Heart left ventricle (tissue), 16 donors: ENCODE results near the gene MCOLN2. TPM values are rescaled to one million over a fixed set of nuclear protein-coding genes. Genes with fewer than 3 reads are reported as not detected.

Source experiments
- ATAC-seq, 4 donors: fragments of 200-7000 bp; cut with Tn5 transposase; one replicate each; pipeline ENCODE4 v1.9.1; 2020 to 2022; ENCODE audit warnings: moderate library complexity in 4 of 4, mild to moderate bottlenecking in 3 of 4, moderate number of reproducible peaks in 1 of 4
- DNase-seq, 5 donors: peaks; one replicate each; pipeline ENCODE4 v3.0.0-alpha.2; 2020
- H3K27ac ChIP-seq, 12 donors: fragments of 200-600 bp; sonication (generic) in 4 of 12; one replicate each; pipeline versions ENCODE4 v1.5.0 to v1.8.0; 2016 to 2022; ENCODE audit warnings: mild to moderate bottlenecking in 2 of 12
- H3K27me3 ChIP-seq, 9 donors: fragments of 200-600 bp; sonication (generic) in 2 of 9; one replicate each; pipeline versions ENCODE4 v1.5.1 to v1.8.0; 2016 to 2022; ENCODE audit warnings: mild to moderate bottlenecking in 3 of 9
- H3K36me3 ChIP-seq, 9 donors: fragments of 200-600 bp; sonication (generic) in 2 of 9; one replicate each; pipeline versions ENCODE4 v1.5.0 to v1.8.0; 2018 to 2022; ENCODE audit warnings: mild to moderate bottlenecking in 2 of 9
- H3K4me1 ChIP-seq, 12 donors: fragments of 200-600 bp; sonication (generic) in 4 of 12; one replicate each; pipeline versions ENCODE4 v1.5.0 to v1.8.0; 2016 to 2022; ENCODE audit warnings: mild to moderate bottlenecking in 3 of 12
- H3K4me3 ChIP-seq, 12 donors: fragments of 200-600 bp; sonication (generic) in 4 of 12; one replicate each; pipeline versions ENCODE4 v1.5.0 to v1.8.0; 2017 to 2022; ENCODE audit warnings: mild to moderate bottlenecking in 9 of 12, moderate library complexity in 4 of 12
- H3K9me3 ChIP-seq, 12 donors: fragments of 200-600 bp; sonication (generic) in 4 of 12; one replicate each; pipeline versions ENCODE4 v1.5.0 to v1.8.0; 2016 to 2022; ENCODE audit warnings: mild to moderate bottlenecking in 1 of 12
- POLR2A ChIP-seq, 2 donors: fragments of 450-650 bp; IDR thresholded peaks; one replicate each; pipeline ENCODE4 v1.6.1; 2017; ENCODE audit warnings: antibody characterized with exemption in 2 of 2, mild to moderate bottlenecking in 2 of 2, moderate library complexity in 2 of 2
- WGBS, 4 donors: extraction: QIAGEN DNeasy Blood & Tissue Kit in 2 of 4; methylation state at CpG; one replicate each; pipeline versions ENCODE4 v1.1.5 to v1.1.7; 2013 to 2018; 5-methylcytosine and 5-hydroxymethylcytosine counted together
- intact Hi-C, 10 donors: fragments of 100-400 bp; cut with DNase I; formaldehyde crosslinking; loops; one replicate each; pipeline versions ENCODE4 v1.11.1 to v1.14.2; 2022
- polyA plus RNA-seq, 2 donors: library from polyadenylated mRNA; stranded (reverse); fragments of 200-250 nt; gene quantifications; one replicate each; pipeline ENCODE4 v1.2.3, GENCODE V29; 2013
- total RNA-seq, 9 donors: library from RNA; depleted of rRNA in 2 of 9; stranded (reverse); fragments of >200 nt in 2 of 9; fragmentation: NEBNext Ultra II Directional in 3 of 9; extraction: Animal tissue kit (Norgen Biotek cat#: 25700) in 3 of 9; gene quantifications; one replicate each; pipeline versions ENCODE4 v1.1.0 to v1.2.4, GENCODE V29; 2016 to 2023
- TF ChIP-seq, protein P1 (sequence below), 12 donors: fragments of 200-600 bp; sonication (generic) in 4 of 12; IDR thresholded peaks; one replicate each; pipeline versions ENCODE4 v1.5.0 to v1.8.0; 2018 to 2022; ENCODE audit warnings: antibody characterized with exemption in 12 of 12, mild to moderate bottlenecking in 5 of 12
- donor health status: ischemic (EF 13 %, LVEDD 7.1; RV severe dilation, severe dysfunction).
- donor health status: healthy with polysubstance abuse.
- donor health status: DM: no; HTN: yes; CAD: no.
- donor health status: DM: no; HTN: no; CAD: no.
- donor health status: ischemic (EF 25% LVEDD 6.9; RV normal size, moderate dysfunction).
- donor health status: ischemic (EF 25% LVEDD 5.7; RV mildly dilated, moderate dysfunction).
- donor health status: healthy.
- donor health status: DM: yes; HTN: yes; CAD: no.
- donor health status: ischemic (EF 35%, LVEDD 5.7; RV mildly dilated, moderate dysfunction).
- donor health status: nonischemic (EF 11% LVEDD 7.7; RV severe dilation, severe dysfunction).
- donor health status: DM: yes; HTN: yes; CAD: no.
- donor health status: PGD.
- donor health status: ischemic (EF 29% LVEDD 5.4; RV normal size, mild dysfunction).
- donor health status: nonischemic (EF 23%, LVEDD 6.1; RV moderate dilation, normal function).

The MCOLN2 gene
- total and polyA plus RNA-seq, 11 donors = 0.12 to 2.9 (median 1.1) TPM; not detected in 8

DNA sequence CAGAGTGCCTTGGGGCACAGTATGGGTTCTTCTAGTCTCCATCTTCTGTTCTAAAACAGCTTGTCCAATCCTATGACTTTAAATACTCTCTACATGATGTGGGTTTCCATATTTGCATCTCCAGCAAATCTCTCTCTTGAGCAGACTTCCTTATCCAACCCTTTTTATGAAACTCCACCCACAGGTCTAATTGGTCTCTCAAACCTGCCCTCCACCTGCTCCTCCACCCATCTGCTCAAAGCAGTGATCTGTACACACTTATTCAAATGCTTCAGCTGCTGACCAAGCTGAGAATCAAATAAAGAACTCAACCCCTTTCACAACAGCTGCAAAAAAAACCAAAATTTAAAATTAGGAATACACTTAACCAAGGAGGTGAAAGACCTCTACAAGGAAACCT lies 11.5 kb downstream of the MCOLN2 start:
- Histone ChIP-seq H3K4me1 (no peaks in the 10 kb centered on the region), H3K27ac (no peak overlapping the region), H3K36me3 (no peaks in the 10 kb centered on the region), H3K4me3 (no peak overlapping the region), H3K27me3 (no peaks in the 10 kb centered on the region), H3K9me3 (peaks cover 0 to 6% (median 0%) of the 10 kb centered on the region in 12 donors)
- intact Hi-C loops = no loop called here
- DNase-seq = no peak
- ATAC-seq = no peak
- no peak for TF ChIP-seq POLR2A (IDR thresholded peaks at IDR 0.05)
- TF ChIP-seq, protein P1, sequence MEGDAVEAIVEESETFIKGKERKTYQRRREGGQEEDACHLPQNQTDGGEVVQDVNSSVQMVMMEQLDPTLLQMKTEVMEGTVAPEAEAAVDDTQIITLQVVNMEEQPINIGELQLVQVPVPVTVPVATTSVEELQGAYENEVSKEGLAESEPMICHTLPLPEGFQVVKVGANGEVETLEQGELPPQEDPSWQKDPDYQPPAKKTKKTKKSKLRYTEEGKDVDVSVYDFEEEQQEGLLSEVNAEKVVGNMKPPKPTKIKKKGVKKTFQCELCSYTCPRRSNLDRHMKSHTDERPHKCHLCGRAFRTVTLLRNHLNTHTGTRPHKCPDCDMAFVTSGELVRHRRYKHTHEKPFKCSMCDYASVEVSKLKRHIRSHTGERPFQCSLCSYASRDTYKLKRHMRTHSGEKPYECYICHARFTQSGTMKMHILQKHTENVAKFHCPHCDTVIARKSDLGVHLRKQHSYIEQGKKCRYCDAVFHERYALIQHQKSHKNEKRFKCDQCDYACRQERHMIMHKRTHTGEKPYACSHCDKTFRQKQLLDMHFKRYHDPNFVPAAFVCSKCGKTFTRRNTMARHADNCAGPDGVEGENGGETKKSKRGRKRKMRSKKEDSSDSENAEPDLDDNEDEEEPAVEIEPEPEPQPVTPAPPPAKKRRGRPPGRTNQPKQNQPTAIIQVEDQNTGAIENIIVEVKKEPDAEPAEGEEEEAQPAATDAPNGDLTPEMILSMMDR (IDR thresholded peaks at IDR 0.05) = no peak

DNA sequence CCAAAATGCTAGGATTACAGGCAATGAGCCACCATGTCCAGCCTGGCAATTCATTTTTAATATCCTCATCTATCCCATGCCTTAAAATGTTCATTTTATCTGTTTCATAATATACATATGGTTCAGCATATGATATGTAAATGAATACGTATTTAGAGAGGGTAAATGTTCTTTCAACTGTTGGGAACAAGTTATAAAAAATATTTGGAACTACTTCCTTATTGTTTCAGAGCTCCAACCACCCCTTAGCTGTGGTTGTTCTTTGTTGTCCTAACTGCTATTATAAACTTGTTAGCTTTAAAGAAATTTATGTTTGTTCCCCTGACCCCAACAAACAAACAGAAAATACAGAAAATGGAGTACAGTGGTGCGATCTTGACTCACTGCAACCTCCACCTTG lies 14.5 kb downstream of the MCOLN2 start:
- 80 to 89% (median 84%) methylated on average over 2 of the region's 2 CpGs for WGBS, 4 donors
- ATAC-seq (no peak), DNase-seq (no peak)
- H3K9me3 ChIP-seq = peaks cover 0 to 6% (median 0%) of the 10 kb centered on the region in 12 donors
- intact Hi-C loops = no loop called here
- no peak overlapping the region for H3K27ac ChIP-seq
- no peak overlapping the region for H3K4me3 ChIP-seq
- no peaks in the 10 kb centered on the region for H3K36me3 ChIP-seq
- TF ChIP-seq POLR2A (IDR thresholded peaks at IDR 0.05) = no peak
- TF ChIP-seq, protein P1 (IDR thresholded peaks at IDR 0.05) = no peak
- H3K27me3 ChIP-seq = no peaks in the 10 kb centered on the region
- no peaks in the 10 kb centered on the region for H3K4me1 ChIP-seq

DNA sequence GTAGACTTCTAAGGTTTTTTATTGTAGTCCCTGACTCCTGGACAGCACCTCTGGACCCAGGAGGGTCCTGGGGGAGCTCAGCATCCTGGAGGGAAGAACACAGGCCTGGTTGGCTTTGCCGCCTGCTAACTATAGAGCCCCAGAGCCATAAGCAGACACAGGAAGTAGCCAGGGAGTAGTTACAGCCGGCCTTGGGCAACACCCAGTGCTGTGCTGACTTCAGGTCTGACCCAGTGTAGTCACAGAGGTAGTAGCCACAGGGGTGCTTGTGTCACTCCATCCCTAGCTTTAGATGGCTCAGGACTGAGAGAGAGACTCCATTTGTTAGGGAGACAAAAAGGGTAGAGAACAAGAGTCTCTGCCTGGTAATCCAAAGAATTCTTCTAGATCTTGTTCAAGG lies 21.9 kb downstream of the MCOLN2 start:
- no peaks in the 10 kb centered on the region for H3K4me1 ChIP-seq
- intact Hi-C loops = no loop called here
- no peak for ATAC-seq
- no peak for TF ChIP-seq POLR2A (IDR thresholded peaks at IDR 0.05)
- TF ChIP-seq, protein P1 (IDR thresholded peaks at IDR 0.05) = no peak
- H3K27me3 ChIP-seq = no peaks in the 10 kb centered on the region
- no peak overlapping the region for H3K27ac ChIP-seq
- no peak overlapping the region for H3K4me3 ChIP-seq
- peaks cover 0 to 3% (median 0%) of the 10 kb centered on the region in 12 donors for H3K9me3 ChIP-seq
- no peak for DNase-seq
- no peaks in the 10 kb centered on the region for H3K36me3 ChIP-seq
- WGBS, 4 donors = 17 to 49% (median 42%) methylated on average over 2 of the region's 2 CpGs

DNA sequence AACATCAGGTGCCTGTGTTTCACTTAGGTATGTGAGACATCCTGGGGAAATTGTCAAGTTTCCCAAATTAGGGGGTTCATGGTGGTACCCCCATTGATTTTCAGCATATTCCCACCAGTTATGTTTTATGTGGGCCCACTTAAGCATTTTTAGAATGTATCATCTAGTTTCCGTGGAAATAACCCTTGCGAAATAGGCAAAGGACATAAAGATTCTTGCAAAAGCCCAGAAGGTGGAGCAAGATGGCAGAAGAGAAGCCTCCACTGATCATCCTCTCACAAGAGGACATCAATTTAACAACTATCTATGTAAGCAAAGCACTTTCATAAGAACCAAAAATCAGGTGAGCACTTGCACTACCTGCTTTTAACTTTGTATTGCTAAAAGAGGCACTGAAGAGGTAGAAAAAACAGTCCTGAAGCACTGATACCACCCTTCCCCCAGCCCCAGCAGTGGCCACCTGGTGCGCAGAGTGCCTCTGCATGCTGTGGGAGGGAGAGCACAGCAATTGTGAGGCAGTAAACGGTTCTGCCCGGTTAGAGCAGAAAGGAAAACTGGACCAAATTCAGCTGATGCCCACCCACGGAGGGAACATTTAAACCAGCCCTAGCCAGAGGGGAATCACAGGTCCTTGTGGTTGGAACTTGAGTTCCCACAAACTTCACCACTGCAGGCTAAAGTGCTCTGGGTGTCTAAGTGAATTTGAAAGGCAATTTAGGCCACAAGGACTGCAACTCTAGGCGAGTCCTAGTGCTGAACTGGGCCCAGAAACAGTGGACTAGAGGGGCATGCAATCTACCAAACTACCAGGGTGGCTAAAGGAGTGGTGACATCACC lies 23.2 kb downstream of the MCOLN2 start:
- Histone ChIP-seq H3K27me3 (no peaks in the 10 kb centered on the region), H3K4me1 (no peaks in the 10 kb centered on the region), H3K4me3 (no peak overlapping the region), H3K27ac (no peak overlapping the region), H3K36me3 (no peaks in the 10 kb centered on the region), H3K9me3 (no peaks in the 10 kb centered on the region)
- intact Hi-C loops = no loop called here
- 73 to 81% (median 78%) methylated on average over 6 to 7 of the region's 7 CpGs for WGBS, 4 donors
- DNase-seq (no peak), ATAC-seq (no peak)
- no peak for TF ChIP-seq POLR2A (IDR thresholded peaks at IDR 0.05)
- TF ChIP-seq, protein P1 (IDR thresholded peaks at IDR 0.05) = no peak
